HEK293 (cell line): ENCODE measurements around the gene SRPK1.

Experiments used
- OVOL3 ChIP-seq: fragments of 450-650 bp; formaldehyde crosslinking; IDR thresholded peaks from 2 replicates; pipeline ENCODE4 v1.5.1; 2016; ENCODE audit warnings: missing biosample characterization, missing genetic modification characterization
- ZFP3 ChIP-seq: fragments of 450-650 bp; formaldehyde crosslinking; IDR thresholded peaks from 2 replicates; pipeline ENCODE4 v1.5.1; 2016; ENCODE audit warnings: low read depth, missing biosample characterization, missing genetic modification characterization
- ZSCAN30 ChIP-seq: fragments of 450-650 bp; IDR thresholded peaks from 2 replicates; pipeline ENCODE4 v1.5.1; 2018; ENCODE audit warnings: missing biosample characterization, mild to moderate bottlenecking, missing genetic modification characterization, moderate library complexity
- TF ChIP-seq, protein P1 (sequence below): fragments of 450-650 bp; formaldehyde crosslinking; IDR thresholded peaks from 2 replicates; pipeline ENCODE4 v1.5.1; 2016; ENCODE audit warnings: missing biosample characterization, missing genetic modification characterization
- TF ChIP-seq, protein P2 (sequence below): fragments of 450-650 bp; formaldehyde crosslinking; IDR thresholded peaks from 2 replicates; pipeline ENCODE4 v1.5.1; 2016; ENCODE audit warnings: missing biosample characterization, missing genetic modification characterization, low read depth

DNA sequence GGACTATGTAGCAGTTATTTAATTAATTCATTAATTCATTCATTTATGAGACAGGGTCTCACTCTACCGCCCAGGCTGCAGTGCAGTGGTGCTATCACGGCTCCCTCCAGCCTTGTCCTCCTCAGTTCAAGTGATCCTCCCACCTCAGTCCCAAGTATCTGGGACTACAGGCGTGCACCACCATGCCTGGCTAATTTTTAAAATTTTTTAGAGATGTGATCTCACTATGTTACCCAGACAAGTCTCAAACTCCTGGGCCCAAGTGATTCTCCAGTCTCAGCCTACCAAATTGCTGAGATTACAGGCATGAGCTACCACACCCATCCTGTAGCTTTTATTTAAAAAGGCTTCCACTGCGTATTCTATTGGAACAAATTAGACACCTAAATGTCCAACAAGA lies 23.4 kb downstream of the SRPK1 start:
- TF ChIP-seq, protein P1, sequence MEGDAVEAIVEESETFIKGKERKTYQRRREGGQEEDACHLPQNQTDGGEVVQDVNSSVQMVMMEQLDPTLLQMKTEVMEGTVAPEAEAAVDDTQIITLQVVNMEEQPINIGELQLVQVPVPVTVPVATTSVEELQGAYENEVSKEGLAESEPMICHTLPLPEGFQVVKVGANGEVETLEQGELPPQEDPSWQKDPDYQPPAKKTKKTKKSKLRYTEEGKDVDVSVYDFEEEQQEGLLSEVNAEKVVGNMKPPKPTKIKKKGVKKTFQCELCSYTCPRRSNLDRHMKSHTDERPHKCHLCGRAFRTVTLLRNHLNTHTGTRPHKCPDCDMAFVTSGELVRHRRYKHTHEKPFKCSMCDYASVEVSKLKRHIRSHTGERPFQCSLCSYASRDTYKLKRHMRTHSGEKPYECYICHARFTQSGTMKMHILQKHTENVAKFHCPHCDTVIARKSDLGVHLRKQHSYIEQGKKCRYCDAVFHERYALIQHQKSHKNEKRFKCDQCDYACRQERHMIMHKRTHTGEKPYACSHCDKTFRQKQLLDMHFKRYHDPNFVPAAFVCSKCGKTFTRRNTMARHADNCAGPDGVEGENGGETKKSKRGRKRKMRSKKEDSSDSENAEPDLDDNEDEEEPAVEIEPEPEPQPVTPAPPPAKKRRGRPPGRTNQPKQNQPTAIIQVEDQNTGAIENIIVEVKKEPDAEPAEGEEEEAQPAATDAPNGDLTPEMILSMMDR: no peak
- TF ChIP-seq OVOL3 (tag by site-specific recombination): no peak
- TF ChIP-seq ZSCAN30 (tag by site-specific recombination): no peak
- TF ChIP-seq ZFP3: no peak
- TF ChIP-seq, protein P2, sequence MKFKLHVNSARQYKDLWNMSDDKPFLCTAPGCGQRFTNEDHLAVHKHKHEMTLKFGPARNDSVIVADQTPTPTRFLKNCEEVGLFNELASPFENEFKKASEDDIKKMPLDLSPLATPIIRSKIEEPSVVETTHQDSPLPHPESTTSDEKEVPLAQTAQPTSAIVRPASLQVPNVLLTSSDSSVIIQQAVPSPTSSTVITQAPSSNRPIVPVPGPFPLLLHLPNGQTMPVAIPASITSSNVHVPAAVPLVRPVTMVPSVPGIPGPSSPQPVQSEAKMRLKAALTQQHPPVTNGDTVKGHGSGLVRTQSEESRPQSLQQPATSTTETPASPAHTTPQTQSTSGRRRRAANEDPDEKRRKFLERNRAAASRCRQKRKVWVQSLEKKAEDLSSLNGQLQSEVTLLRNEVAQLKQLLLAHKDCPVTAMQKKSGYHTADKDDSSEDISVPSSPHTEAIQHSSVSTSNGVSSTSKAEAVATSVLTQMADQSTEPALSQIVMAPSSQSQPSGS (tag by site-specific recombination): no peak
